Left ventricle myocardium superior (tissue), 1 donor: ENCODE measurements around the gene LIMK1. TPM values are rescaled to one million over a fixed set of nuclear protein-coding genes. Genes with fewer than 3 reads are reported as not detected.
"Not testable (repeated sequence)": the region's sequence is repeated elsewhere in the genome, so short reads cannot be mapped to it uniquely, and the experiment has no call there.

Experiments used
- ATAC-seq: fragments of 200-7000 bp; cut with Tn5 transposase; one replicate; pipeline ENCODE4 v1.9.1; 2020; ENCODE audit warnings: mild to moderate bottlenecking, moderate library complexity
- DNase-seq: peaks from one replicate; pipeline ENCODE4 v3.0.0-alpha.2; 2020
- intact Hi-C: fragments of 100-400 bp; cut with micrococcal nuclease; formaldehyde crosslinking; loops from one replicate; pipeline ENCODE4 v1.11.0; 2022
- total RNA-seq: library from RNA; stranded (reverse); fragmentation: NEBNext Ultra II Directional; extraction: Animal tissue kit (Norgen Biotek cat#: 25700); gene quantifications from one replicate; pipeline ENCODE4 v1.2.1, GENCODE V29; 2021
- donor health status: DM: no; HTN: yes; CAD: no; lungs with severe emphysema.

The LIMK1 gene
- total RNA-seq, 1 donor from 2014 or later: 9.4 TPM

GRCh38 chr7:74157605-74158004 lies 74.0 kb downstream of the LIMK1 start:
- DNase-seq (no peak), ATAC-seq (no peak)
- intact Hi-C loops: no loop called here

DNA sequence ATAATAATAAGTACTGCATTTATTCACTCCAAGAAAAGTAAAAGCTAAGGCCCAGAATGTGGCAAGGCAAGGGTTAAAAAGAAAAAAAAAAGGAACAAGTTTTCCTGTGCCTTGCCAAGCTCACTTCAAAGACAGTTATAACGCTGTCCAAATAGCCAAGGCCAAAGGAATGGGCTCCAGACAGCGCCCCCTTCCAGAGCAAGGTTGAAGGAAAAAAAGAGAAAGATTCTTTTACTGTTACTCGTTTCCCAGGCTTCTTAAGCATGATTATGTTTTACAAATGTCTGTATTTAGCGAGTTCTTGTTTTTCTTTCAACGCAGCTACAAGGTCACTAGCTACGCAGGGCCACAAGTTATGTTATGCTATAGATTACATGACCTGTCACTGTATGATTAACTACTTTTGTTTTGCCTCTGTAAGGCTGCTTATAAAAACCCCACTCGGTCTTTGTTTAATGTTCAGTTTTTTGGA lies 81.4 kb downstream of the LIMK1 start:
- intact Hi-C loops: no loop called here
- ATAC-seq (peak; percentile 43), DNase-seq (no peak)

- ATAC-seq: no peak
- intact Hi-C loops: no loop called here
These were observed 82.4 kb downstream of the LIMK1 start for GRCh38 chr7:74165867-74166593.

DNA sequence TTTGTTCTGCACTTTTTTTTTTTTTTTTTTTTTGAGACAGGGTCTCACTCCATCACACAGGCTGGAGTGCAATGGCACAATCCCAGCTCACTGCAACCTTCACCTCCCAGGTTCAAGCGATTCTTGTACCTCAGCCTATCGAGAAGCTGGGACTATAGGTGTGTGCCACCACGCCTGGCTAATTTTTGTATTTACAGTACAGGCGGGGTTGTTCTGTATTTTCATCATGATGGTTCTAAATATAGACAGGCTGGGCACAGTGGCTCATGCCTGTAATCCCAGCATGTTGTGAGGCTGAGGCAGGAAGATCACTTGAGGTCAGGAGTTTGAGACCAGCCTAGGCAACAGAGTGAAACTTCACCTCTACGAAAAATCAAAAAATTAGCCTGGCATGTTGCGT lies 83.7 kb downstream of the LIMK1 start:
- ATAC-seq: peak; percentile 66
- DNase-seq, intact Hi-C loops: not testable (repeated sequence)

More at GRCh38 chr7:74165867-74166593, 82.4 kb downstream of the LIMK1 start:
- no peak for DNase-seq

Other genes with a start within 250 kb of the LIMK1 start
- 0.27 TPM for gene METTL27, start 241.3 kb upstream of the LIMK1 start, total RNA-seq
- gene TMEM270, start 222.6 kb upstream of the LIMK1 start, total RNA-seq: not detected
- gene ELN, start 55.6 kb upstream of the LIMK1 start, total RNA-seq: 29.0 TPM
- 172 TPM for gene EIF4H, start 90.6 kb downstream of the LIMK1 start, total RNA-seq
- 2.7 TPM for gene LAT2, start 126.2 kb downstream of the LIMK1 start, total RNA-seq
- 10.5 TPM for gene RFC2, start 170.6 kb downstream of the LIMK1 start, total RNA-seq
- gene CLIP2, start 205.6 kb downstream of the LIMK1 start, total RNA-seq: 6.9 TPM